NCI-H2196 treated with DMSO at 0.1 percent for 48 hours (cell line): ENCODE results near the gene GPX3.

ENCODE experiments used
- DNase-seq: peaks from one replicate; lab custom pipeline; 2025; ENCODE audit not compliant: unreplicated experiment; lab: John Stamatoyannopoulos, UW

GPX3 gene

DNA sequence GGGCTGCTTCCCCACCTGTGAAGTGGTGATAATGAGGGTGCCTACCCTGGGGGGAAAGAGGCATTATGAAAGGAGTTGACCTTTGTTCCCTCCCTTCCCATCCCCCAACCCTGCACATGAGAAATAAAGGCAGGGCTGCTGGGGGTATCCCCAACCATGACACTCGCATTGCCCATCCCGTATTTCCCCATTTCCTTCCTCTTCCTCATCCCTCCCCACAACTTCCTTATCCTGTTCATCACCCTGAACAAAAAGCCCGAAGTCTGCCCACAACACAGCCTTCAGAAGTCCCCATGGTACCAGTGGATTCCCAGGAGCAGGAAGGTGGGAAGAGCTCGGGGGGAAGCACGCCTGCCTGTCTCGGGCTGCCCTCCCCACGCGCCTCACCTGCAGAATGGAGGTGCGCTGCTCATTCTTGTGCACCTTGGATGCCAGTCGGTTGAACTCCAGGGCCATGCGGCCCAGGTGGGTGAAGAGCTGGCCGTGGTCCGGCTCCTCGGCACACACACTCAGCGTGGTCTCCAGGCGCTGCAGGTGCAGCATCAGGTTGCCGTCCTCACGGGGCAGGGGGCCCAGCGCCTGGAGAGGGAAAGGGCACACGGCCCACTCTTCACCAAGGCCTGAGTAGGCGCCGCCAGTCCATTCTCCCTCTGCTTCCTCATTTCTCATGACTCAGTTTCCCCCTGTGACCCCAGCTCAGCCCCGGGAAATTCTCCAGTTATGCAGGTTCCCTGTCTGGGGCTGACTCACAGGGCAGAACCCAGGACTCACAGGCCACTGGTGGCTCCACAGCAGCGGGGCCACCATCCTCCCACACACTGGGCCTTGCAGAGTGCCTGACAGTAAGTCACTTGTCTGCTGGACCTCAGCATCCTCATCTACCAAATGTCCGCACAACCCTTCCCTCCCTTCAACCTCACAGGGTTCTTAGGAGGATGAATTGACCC, 36.3 kb downstream of the GPX3 start:
- no peak for DNase-seq

DNA sequence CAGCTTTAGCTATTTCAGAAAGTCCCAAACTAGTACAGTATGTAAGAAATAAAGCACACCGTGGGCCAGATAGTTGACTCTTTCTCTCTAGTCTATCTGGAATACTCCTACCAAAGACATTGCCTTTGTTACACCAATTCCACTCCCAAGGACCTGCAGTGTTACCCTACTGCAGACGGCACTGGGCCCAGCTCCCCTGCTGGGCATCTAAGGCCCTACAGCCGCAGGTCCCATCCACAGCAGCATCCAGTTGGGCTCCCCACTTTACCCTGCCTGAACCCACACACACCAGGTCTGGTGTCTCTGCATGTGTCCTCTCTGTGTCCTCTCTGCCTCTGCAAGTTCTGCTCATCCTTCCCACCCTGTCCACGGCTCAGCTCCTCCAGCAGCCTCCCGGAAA, 37.9 kb downstream of the GPX3 start:
- no peak for DNase-seq

DNA sequence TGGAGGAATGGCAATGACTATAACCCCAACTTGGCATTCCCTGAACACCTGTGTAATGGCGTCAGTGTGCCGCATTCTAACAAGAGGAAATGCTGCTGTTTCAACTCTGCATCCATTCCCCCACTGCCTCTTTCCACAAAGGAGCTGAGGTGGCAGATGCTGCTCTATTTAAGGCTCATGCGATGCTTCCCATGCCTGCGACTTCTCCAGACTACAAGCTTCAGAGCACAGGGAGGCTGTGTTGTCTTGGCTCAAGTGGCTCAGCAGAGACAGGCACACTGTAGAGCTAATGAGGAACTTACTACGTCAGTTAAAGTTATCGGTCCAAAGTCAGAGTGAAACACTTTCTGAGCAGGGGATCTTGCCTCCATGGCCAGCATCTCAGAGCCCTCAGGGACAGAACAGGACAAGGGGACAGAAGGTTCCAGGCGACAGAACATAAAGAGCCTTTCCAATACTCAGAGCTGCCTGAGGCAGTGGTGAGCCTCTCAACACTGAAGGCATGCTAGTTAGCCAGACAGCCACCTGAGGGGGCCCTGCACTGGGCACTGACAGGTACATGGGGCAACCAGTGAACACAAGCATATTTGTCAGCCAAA, 38.6 kb downstream of the GPX3 start:
- no peak for DNase-seq

DNA sequence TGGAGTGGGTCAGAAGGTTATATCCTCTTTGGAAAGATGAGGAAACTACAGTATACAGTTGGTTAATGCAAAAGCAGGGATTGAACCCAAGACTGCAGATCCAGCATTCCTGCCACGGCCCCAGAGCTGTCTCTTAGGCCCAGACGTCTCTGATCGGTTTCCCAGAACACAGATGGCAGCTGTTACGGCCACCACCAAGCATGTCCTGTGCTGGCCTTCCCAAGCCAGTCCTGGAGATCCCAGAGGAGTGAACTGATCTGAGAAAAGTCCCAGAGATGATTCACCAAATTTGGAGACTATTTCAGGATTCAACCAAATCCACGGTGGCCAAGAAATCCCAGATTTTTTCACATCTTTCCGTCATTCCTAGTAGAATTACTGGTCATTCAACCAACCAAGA, 40.4 kb downstream of the GPX3 start:
- no peak for DNase-seq

DNA sequence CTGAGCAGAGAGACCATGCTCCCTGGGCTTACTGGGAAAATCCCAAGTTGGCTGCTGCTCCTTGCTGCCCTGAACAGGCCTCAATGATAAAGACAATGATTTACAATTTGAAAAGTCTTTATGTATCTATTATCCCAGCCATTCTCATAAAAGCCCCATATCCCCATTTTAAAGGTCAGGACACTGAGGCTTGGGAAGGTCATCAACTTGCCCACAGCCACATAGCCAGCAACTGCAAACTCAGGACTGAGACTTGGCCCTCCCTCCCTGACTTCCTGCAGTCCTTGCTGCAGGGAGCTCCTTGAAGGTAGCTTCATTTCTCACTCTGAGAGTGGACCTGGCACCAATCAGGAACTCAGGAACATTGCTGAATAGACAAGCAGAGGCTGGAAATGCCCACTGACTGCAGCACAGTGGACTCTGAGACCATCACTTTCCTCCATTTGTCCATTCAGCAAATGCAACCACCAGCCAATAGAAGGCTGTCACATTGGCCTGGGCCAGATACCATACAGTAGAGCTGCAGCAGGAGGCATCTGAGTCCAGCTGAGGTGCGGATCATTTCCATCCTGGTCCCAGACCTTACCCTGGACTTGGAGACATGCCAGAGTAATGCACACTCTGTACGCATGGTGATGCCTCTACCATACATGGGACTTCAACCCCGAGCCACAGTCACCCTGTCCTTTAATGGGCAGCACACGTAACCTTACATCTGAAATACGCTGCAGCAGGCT, 42.2 kb downstream of the GPX3 start:
- no peak for DNase-seq

DNA sequence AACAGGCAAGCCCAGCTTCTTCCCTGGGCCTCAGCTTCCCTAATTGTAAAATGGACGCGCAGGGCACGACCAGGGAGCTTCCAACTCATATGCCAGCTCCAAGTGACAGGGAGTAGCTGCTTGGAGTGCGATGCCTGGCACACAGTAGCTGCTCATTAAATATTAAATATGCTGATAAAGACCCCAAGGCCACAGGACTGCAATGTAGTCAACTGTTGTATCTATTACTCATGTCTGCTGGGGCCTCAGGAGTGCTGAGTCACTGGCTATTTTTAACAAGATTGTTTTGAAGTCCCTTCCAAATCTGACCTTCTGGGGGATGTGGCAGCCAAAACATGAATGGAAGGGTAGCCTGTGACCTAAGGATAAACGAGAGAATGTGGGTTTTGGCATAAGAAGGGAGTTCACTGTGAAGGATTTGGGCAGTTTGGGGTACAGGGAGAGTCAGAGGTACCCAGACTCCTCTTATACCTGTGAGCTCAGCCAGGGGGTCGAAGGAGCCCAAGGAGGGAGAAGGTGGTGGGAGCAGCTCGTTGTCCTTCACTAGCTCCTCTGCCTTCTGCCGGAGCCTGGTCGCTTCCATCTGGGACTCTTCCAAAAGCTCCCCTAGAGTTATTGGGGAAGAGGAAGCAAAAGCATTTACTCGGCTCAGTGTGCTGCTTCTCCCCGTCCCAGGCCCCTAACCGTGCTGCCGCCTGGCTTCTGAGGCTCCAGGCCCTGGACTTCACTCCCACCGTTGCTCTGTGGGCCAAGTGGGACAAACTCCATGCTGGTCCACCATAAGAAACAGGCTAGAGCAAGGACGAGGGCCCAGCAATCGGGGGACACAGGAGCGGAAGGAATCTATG, 43.0 kb downstream of the GPX3 start:
- no peak for DNase-seq

DNA sequence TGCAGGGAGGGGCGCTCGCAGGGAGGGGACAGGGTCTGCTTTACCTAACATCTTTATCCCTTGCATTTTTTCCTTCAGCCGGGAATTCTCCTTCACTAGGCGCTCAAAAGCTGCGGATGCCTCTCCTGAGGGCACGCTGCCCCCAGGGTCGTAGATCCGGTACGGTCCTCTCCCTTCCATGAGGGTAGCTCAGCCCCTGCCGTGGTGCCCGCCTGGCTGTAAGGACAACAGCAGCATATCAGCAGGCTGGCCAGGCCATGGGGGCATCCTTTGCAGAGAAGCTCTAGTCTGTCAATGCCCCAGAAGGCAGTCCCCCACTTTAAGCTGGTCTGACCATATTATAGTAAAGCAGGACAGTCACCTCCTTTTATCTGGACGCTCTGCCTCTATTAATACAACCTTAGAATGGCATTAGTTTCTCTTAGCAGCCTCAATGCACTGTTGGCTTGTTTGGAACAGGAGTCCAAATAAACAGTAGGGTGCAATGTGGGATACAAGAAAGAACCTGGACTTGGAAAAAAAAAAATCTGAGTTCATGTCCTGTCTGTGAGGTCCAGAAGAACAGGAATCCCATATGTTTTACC, 44.6 kb downstream of the GPX3 start:
- DNase-seq = no peak

DNA sequence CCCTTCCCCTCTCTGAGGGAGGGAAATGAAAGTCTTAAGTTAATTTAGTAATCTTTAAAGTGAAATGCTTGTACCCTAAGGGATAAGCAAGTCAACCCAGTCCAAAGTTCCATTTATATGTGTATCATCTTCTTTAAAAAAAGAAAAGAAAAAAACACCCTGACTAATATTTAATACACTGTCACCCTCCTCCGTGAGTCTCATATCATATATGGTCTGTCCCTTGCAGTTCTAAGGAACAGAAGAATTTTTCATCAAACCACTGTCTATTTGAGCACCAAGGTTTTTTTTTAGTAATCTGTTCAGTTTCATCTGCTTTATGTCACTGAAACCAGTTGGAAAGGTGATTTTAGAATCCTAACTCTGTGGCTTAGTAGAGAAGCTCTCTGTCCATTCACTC, 45.2 kb downstream of the GPX3 start:
- no peak for DNase-seq

DNA sequence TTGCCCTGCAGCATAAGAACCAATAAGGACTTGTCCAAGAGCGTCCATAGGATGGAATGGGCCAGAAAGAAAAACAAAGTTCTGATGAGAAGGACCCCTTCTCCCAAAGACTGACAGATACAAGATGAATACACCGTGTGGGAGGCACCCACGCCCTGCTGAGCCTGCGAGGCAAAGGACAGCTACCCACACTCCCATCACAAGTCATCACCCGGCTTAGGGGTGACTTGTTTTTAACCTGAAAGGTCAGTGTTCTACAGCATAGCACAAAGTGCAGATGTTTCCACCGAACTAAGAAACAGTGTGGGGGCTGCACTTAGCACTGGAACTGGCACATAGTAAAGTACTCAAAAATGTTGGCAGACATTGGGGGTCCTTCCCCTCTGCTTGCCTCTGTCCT, 46.5 kb downstream of the GPX3 start:
- no peak for DNase-seq

DNA sequence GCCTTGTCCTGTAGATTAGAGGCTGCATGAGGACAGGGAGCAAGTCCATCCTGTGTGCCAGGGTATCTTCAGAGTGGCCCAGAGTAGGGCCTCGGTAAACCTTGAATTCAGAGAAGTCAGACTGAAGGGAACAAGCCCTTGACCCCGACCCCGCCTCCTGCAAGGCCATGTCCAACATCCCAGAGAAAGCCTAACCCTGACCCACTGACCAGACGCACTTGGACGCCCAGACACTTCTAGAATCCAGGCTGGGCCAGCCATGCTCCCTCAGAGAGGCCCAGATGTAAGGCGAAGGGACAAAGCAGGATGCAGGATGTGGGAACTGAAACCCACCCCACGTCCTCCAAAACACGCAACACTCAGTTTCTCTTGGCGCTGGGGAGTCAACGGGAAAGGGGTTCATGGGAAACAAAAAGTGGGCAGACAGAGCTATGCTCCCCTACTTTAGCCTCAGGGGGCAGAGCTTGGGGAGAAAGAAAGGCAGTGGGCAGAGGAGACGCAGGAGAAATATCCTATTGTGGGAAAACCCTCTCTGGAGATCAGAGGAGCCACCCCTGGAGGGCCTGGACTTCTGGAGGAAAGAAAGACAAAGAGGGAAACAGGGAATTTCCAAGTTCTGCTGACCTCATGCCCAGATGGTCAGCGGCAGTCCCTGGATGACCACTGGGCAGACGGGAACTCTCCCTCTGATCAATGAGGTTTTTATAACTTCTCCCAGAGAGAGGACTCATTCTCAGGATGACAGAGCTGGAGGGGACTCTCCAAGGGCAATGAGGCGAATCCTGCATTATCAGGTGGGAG, 47.4 kb downstream of the GPX3 start:
- DNase-seq = no peak

DNA sequence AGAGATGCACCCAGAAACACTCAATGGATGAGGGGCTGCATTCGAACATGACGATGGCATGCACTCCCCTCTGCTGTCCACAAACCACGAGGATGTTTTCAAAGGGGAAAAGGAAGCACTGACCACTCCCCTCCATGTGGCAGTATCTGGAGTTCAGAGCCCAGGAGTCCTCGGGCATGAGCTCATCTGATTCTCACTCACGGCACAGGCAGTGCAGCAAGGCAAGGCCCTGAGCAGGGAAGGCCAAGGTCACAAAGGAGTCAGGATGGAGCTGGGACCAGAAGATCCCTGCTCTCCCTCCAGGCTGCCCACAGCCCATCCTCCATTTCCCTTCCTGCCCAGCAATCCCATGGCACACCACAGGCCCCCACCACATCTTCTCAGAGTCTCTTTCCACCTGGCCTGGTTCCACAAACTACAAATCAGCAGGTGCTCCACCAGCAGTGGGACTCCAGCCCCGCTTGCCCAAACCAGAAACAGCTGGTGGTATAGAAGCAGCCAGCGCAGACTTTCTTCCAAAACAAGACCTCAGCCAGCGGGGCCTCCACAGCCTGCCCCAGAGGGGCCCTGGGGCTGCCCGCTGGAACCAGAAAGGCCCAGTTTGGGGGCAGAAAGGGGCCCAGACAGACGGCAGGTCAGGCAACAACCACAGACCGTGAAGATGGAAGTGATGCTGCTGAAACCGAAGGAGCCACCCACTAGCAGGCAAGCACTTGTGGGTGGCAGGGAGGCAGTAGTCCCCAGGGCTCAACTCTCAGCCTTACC, 48.2 kb downstream of the GPX3 start:
- no peak for DNase-seq

DNA sequence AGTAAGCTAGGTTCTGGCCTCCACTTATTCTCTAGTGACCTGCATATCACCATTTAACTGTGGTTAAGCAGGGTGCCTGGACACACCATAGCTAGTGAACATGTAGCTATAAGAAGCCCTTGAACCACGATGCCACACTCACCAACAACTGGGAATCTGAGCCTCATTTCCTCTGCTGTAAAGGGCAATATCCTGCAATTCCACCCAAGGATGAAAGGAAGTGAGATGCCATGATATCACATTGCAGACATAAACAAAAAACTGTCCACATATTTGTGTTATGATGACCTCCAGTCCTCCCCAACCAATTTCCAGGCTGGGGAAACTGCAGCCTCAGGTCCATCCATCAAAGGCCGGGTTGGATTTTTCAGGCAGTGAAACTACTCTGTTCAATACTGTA, 50.1 kb downstream of the GPX3 start:
- DNase-seq = no peak

DNA sequence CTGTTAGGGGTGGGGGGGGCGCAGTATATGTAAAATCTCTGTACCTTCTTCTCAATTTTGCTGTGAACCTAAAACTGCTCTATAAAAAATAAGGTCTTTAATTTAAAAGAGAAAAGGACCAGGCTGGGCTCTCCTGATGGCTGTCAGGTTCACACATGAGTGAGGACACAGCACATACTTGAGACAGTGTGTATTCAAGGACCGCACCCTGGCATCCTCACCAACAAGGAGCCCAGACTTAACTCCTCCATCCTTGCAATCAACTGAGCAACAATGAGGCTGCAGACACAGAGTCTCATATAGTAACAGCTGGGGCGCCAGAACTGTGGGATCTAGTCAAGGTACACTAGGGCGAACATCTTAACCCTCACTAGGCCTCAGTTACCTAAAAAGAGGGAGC, 50.6 kb downstream of the GPX3 start:
- DNase-seq = no peak

DNA sequence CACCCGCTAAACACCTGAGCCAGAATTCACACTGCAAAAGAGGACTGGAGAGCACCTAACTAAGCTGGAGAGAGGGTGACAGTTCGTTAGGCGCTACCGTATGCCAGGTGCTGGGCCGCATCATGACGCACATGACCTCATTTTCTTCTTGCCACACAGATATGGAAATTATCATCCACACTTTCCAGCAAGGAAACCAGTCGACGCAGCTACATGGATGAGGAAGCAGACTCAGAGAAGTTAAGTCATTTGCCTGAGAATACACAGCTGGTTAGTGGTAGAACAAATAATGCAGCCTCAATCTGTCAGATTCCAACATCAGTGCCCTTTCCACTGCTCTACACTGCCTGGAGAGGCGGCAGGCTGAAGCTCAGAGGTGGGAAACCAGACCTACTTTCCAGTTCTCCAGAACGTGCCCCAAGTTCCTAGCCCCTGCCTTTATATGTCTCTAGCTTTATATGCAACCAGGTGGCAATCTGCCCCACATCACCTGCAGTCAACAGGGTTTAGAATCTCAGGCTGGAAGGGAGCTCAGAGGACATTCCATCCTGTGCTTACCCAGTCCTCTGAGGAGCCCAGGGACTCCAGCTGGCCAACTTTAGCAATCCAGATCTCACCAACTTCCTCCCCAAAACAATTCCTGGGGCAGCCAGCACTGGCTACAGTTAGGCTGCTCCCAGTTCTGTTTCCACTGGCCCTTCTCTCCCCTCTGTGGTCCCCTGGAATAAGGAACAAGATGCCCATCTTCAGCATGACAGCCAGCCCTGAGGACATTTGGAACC, 51.6 kb downstream of the GPX3 start:
- DNase-seq = no peak

DNA sequence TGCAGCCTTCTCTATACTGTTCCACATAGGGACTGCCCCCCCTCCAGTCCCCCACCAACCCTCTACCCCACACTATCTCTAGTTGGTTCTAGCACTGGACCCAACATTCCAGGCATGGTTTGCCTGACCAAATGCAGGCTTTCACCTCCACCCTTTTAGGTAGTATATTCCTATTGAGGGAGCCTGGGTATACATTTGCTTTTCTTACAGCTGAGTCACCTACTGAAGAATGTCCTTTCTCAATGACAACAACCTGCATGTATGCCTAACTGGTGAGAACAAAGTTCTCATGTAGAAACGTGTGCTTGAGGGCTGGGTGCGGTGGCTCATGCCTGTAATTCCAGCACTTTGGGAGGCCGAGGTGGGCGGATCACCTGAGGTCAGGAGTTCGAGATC, 52.2 kb downstream of the GPX3 start:
- DNase-seq = no peak

DNA sequence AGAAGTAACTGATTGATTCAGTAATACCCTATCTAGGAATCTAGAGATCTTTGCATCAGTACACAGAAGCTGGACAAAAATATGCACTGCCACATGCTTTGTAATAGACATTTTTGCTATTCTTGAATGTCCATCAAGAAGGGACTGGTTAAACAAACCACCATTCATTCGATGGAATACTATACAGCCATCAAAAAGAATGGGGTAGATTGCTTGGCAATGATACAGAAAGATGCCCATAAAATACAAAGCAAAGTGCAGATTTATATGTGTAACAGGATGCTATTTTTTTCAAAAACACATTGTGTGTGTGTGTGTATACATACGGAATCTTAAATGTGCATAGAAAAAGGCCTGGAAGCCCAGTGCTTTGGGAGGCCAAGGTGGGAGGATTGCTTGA, 52.9 kb downstream of the GPX3 start:
- DNase-seq = no peak

DNA sequence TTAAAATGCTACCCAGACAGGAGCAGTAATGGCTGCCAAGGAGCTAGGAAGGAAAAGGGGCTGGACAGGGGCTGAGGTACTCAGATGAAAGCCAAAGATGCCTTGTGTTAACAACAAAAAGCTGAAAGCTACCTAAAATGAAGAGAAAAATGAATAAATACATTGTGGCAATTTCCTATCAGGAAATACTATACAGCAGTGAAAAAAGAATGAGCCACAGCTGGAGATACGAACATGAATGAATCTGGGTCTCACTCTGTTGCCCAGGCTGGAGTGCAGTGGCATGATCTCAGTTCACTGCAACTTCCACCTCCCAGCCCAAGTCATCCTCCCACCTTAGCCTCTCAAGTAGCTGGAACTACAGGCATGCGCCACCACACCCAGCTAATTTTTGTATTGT, 54.2 kb downstream of the GPX3 start:
- no peak for DNase-seq

DNA sequence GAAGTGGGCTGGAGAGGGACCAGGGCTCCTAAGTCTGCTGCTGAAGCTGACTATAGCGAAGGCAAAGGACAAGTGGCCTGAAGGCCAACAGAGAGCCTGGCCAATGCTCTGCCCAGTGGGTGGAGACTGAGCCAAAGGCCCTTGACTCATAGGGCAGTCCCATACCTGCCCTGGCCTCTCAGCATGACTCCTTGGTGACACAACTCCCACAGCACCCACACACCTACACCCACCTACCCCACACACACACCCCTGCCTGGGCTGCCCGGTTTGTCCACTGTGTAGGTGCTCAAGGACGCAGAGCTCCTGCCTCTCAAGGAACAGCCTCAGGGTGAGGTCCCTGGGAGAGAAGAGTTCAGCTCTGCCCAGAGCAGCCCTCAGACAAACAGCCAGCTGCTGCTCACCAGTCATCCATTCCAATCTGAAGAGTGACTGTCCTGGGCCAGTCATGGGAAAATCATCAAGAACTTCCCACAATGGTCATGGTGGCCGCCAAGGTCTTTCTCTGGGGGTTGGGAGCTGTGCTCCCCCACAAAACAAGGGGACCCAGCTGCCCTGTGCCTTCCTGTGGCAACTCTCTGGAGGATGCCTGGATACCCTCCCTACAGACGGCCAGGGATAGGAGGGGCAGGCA, 55.4 kb downstream of the GPX3 start:
- no peak for DNase-seq
